Coronary artery (tissue), 2 donors: Measurements from ENCODE around the gene ODF4.

Experiments
- DNase-seq: peaks from one replicate; pipeline ENCODE4 v3.0.0-alpha.2; 2017; ENCODE audit warnings: low spot score
- H3K27ac ChIP-seq, 2 donors: fragments of 200-600 bp; sonication (generic); one replicate each; pipeline ENCODE4 v1.5.1; 2016 to 2019
- H3K4me3 ChIP-seq: fragments of 200-600 bp; sonication (generic); 2 replicates; pipeline ENCODE4 v1.5.1; 2016; ENCODE audit warnings: mild to moderate bottlenecking, moderate library complexity
- CTCF ChIP-seq: fragments of 200-600 bp; sonication (generic); IDR thresholded peaks from one replicate; pipeline ENCODE4 v1.5.1; 2019; ENCODE audit warnings: antibody characterized with exemption

The ODF4 gene

GRCh38 chr17:8315764-8316217 is 23.8 kb upstream of the ODF4 start:
- no peak overlapping the region for H3K4me3 ChIP-seq
- no peak overlapping the region for H3K27ac ChIP-seq
- DNase-seq: no peak
- TF ChIP-seq CTCF: no peak

- H3K27ac ChIP-seq: no peak overlapping the region
- no peak overlapping the region for H3K4me3 ChIP-seq
- no peak for TF ChIP-seq CTCF
- no peak for DNase-seq
Observed at GRCh38 chr17:8318010-8318935, 21.4 kb upstream of the ODF4 start.

GRCh38 chr17:8320262-8320661 is 19.4 kb upstream of the ODF4 start:
- H3K27ac ChIP-seq: no peak overlapping the region
- no peak for TF ChIP-seq CTCF
- DNase-seq: no peak
- H3K4me3 ChIP-seq: no peak overlapping the region

GRCh38 chr17:8320990-8321389 is 18.6 kb upstream of the ODF4 start:
- TF ChIP-seq CTCF: no peak
- Histone ChIP-seq H3K4me3 (no peak overlapping the region), H3K27ac (no peak overlapping the region)
- no peak for DNase-seq

- Histone ChIP-seq H3K4me3 (no peak overlapping the region), H3K27ac (no peak overlapping the region)
- no peak for TF ChIP-seq CTCF
- DNase-seq: no peak
Observed at GRCh38 chr17:8322061-8322460, 17.6 kb upstream of the ODF4 start.

- no peak overlapping the region for H3K4me3 ChIP-seq
- DNase-seq: no peak
- no peak for TF ChIP-seq CTCF
- no peak overlapping the region for H3K27ac ChIP-seq
Observed at GRCh38 chr17:8324132-8324531, 15.5 kb upstream of the ODF4 start.

GRCh38 chr17:8324923-8325322 is 14.7 kb upstream of the ODF4 start:
- H3K27ac ChIP-seq: peak overlapping the region in 1 of 2 donors; percentile 4
- no peak for TF ChIP-seq CTCF
- no peak overlapping the region for H3K4me3 ChIP-seq
- no peak for DNase-seq
